ENCODE measurements around the gene APBB2. TPM values are rescaled to one million over a fixed set of nuclear protein-coding genes. Genes with fewer than 3 reads are reported as not detected.

APBB2 gene
- total and polyA plus RNA-seq, 2 experiments from 2014 or later: 35.8 to 74.8 TPM

- no peak for TF ChIP-seq ZNF462 (CRISPR knock-in tag; IDR thresholded peaks at IDR 0.05)
- TF ChIP-seq JUNB (IDR thresholded peaks at IDR 0.05; ENCODE audit: unreplicated experiment): no peak
- TF ChIP-seq REST (IDR thresholded peaks at IDR 0.05; ENCODE audit: unreplicated experiment): no peak
- no peak for TF ChIP-seq ZNF331 (CRISPR knock-in tag; IDR thresholded peaks at IDR 0.05; ENCODE audit: low read depth)
Observed at GRCh38 chr4:40990236-40990898, 224.0 kb downstream of the APBB2 start (continued).

- Histone ChIP-seq H3K36me3 (ENCODE audit: insufficient read depth) (no peaks in the 10 kb centered on the region), H3K27ac (ENCODE audit: low read depth) (no peak overlapping the region), H3F3A (replicated peaks; ENCODE audit: low read depth) (no peaks in the 10 kb centered on the region), H3K4me1 (ENCODE audit: insufficient read depth) (0 out of 2 replicates have a peak, but pooled peaks cover 5% of the 10 kb centered on the region), H2AFZ (no peak overlapping the region), H3K79me2 (replicated peaks; ENCODE audit: insufficient read depth) (no peaks in the 10 kb centered on the region), H3K27me3 (ENCODE audit: insufficient read depth) (no peaks in the 10 kb centered on the region), H4K20me1 (replicated peaks; ENCODE audit: insufficient read depth) (no peaks in the 10 kb centered on the region), H3K4me2 (no peak overlapping the region), H3K9me2 (ENCODE audit: insufficient read depth) (no peaks in the 10 kb centered on the region), H3K4me3 (no peak overlapping the region)
- H3K27ac Mint-ChIP-seq: no peak overlapping the region
- H3K27me3 Mint-ChIP-seq (ENCODE audit: insufficient read depth, low read depth, poor library complexity): peaks cover 2% of the 10 kb centered on the region
- peaks cover 6% of the 10 kb centered on the region; the same call in 1 of the 3 replicates for H3K4me1 Mint-ChIP-seq
- H3K9me3 Mint-ChIP-seq: no peaks in the 10 kb centered on the region
- DNase-seq (ENCODE audit: low spot score): no peak
- ATAC-seq: no peak
- H3K4me3 Mint-ChIP-seq: no peak overlapping the region
- no peaks in the 10 kb centered on the region for H3K36me3 Mint-ChIP-seq (ENCODE audit: low read depth)
- TF ChIP-seq POLR2AphosphoS5 (IDR thresholded peaks at IDR 0.05; ENCODE audit: low read depth) (no peak), NANOG (IDR thresholded peaks at IDR 0.05; ENCODE audit: borderline replicate concordance) (no peak)
Observed at GRCh38 chr4:40987151-40987550, 227.2 kb downstream of the APBB2 start.
